ENCODE data around the gene DPM2.

The DPM2 gene

GRCh38 chr9:127938298-127938690 lies 640 bp upstream of the DPM2 start:
- no peak for DNase-seq (ENCODE audit: low read depth in 3 of 3, low spot score in 1 of 3)

GRCh38 chr9:127937056-127937387 lies 632 bp downstream of the DPM2 start:
- no peak for DNase-seq (ENCODE audit: low read depth in 3 of 3, low spot score in 1 of 3)

- DNase-seq (ENCODE audit: low read depth in 3 of 3, low spot score in 1 of 3) = no peak
Measured at GRCh38 chr9:127936347-127936852, 1.3 kb downstream of the DPM2 start.

- DNase-seq (ENCODE audit: low read depth in 3 of 3, low spot score in 1 of 3) = no peak
Measured at GRCh38 chr9:127935765-127936221, 1.9 kb downstream of the DPM2 start.

- DNase-seq (ENCODE audit: low read depth in 3 of 3, low spot score in 1 of 3) = no peak
Measured at GRCh38 chr9:127934986-127935385, 2.7 kb downstream of the DPM2 start.

- DNase-seq (ENCODE audit: low read depth in 3 of 3, low spot score in 1 of 3) = no peak
Measured at GRCh38 chr9:127934248-127934647, 3.4 kb downstream of the DPM2 start.

GRCh38 chr9:127931092-127931881 lies 6.4 kb downstream of the DPM2 start:
- no peak for DNase-seq (ENCODE audit: low read depth in 3 of 3, low spot score in 1 of 3)

GRCh38 chr9:127930231-127931091 lies 7.2 kb downstream of the DPM2 start, which contains the start of gene PIP5KL1:
Gene PIP5KL1, minus strand, starts transcription at chr9:127930777. Its CDS starts 25 bp downstream, at chr9:127930752.
- peak in 2 of 3 donors; percentile 38 to 64 for DNase-seq (ENCODE audit: low read depth in 3 of 3, low spot score in 1 of 3)

GRCh38 chr9:127929625-127929979 lies 8.1 kb downstream of the DPM2 start:
- no peak for DNase-seq (ENCODE audit: low read depth in 3 of 3, low spot score in 1 of 3)

- DNase-seq (ENCODE audit: low read depth in 3 of 3, low spot score in 1 of 3) = no peak
Measured at GRCh38 chr9:127928676-127929624, 8.7 kb downstream of the DPM2 start.

GRCh38 chr9:127927988-127928675 lies 9.5 kb downstream of the DPM2 start:
- no peak for DNase-seq (ENCODE audit: low read depth in 3 of 3, low spot score in 1 of 3)

GRCh38 chr9:127927201-127927987 lies 10.3 kb downstream of the DPM2 start:
- peak; percentile 51 to 59 (median 54) for DNase-seq (ENCODE audit: low read depth in 3 of 3, low spot score in 1 of 3)

GRCh38 chr9:127926906-127927200 lies 10.8 kb downstream of the DPM2 start:
- DNase-seq (ENCODE audit: low read depth in 3 of 3, low spot score in 1 of 3) = no peak

GRCh38 chr9:127925959-127926905 lies 11.4 kb downstream of the DPM2 start:
- no peak for DNase-seq (ENCODE audit: low read depth in 3 of 3, low spot score in 1 of 3)

GRCh38 chr9:127924736-127925444 lies 12.8 kb downstream of the DPM2 start:
- DNase-seq (ENCODE audit: low read depth in 3 of 3, low spot score in 1 of 3) = no peak

GRCh38 chr9:127923771-127924170 lies 13.9 kb downstream of the DPM2 start:
- no peak for DNase-seq (ENCODE audit: low read depth in 3 of 3, low spot score in 1 of 3)

GRCh38 chr9:127923046-127923445 lies 14.6 kb downstream of the DPM2 start:
- no peak for DNase-seq (ENCODE audit: low read depth in 3 of 3, low spot score in 1 of 3)

GRCh38 chr9:127921557-127922120 lies 16.0 kb downstream of the DPM2 start:
- peak; percentile 34 to 72 (median 67) for DNase-seq (ENCODE audit: low read depth in 3 of 3, low spot score in 1 of 3)

Measured in stimulated activated CD4-positive, alpha-beta T cell treated with anti-CD3 and anti-CD28 coated beads, TNF-alpha, amount 100 ng/mL, for 1 hour (primary cell).